HG03521 (cell line): ENCODE data around the gene TNPO2.
A peak's percentile ranks its signal among the peaks of the same experiment; 100 is the strongest.
"Not testable (repeated sequence)": the region's sequence is repeated elsewhere in the genome, so short reads cannot be mapped to it uniquely, and the experiment has no call there.

Experiments used
- ATAC-seq: cut with Tn5 transposase; IDR thresholded peaks from one replicate; pipeline ENCODE4 v1.9.1; 2021; ENCODE audit warnings: mild to moderate bottlenecking, moderate library complexity; ENCODE audit not compliant: unreplicated experiment

TNPO2 gene

DNA sequence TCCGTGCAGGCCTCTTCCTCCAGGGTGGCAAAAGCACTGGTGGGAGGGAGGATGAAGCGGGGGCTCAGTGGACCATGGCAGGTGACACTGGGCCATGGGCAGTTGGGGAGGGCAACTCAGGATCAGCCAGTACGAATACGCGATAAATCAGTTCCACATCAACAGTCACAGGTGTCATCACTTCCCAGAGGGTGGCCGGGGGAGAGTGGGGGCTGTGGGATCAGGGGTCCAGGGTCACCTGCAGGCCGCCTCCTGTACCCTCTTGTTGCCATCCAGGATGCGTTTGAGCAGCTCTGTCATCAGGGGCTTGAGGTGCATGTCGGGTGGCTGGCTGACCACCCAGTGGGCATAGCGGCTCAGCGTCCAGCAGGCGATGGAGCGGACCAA is 17.4 kb downstream of the TNPO2 start:
- ATAC-seq: no peak

DNA sequence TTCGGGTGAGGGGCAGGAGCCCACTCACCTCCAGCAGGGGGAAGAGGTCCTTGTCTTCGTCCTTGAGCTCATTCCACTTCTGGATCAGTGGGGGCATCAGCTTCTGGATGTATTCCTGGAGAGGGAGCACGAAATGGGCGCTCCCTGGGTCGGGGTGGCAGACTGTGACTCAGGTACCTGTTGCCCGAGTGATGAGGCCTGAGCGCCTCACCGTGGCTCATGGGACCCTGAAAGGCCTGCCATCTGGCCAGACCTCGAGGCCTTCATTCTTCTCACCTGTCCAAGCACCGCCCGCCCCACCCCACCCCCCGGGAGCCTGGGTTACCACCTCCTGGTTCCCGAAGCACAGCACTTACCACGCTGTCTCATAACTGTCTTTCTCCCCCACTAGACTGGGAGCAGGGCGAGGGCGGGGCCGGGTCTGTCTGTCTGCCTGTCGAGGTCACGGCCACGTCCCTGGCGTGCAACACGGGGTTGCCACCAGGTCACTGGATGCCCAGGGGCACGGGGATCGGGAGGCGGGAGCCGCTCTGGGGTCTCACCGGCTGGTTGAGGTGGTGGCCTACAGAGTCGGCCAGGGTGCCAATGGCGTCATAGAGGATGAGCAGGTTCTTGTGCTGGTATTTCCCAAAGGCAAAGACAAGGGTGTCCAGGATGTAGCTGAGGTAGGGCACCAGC is 17.9 kb downstream of the TNPO2 start:
- no peak for ATAC-seq

DNA sequence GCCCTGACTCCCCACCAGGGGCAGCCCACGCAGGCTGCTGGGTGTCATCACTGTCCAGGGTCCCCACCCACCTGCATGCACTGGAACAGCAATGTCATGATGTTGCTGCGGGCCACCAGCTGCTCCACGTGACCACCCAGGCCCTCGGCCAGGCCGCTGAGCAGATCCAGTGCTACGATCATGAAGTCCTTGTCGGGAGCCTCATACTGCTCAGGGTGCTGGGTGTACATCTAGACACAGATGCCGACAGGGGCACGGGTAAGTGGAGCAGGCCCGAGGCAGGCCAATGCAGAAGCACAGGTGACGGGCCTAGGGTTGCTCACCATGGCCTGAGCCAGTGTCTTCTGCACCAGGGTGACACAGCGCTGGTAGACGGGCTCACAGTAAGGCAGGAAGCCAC is 18.6 kb downstream of the TNPO2 start:
- ATAC-seq: no peak

DNA sequence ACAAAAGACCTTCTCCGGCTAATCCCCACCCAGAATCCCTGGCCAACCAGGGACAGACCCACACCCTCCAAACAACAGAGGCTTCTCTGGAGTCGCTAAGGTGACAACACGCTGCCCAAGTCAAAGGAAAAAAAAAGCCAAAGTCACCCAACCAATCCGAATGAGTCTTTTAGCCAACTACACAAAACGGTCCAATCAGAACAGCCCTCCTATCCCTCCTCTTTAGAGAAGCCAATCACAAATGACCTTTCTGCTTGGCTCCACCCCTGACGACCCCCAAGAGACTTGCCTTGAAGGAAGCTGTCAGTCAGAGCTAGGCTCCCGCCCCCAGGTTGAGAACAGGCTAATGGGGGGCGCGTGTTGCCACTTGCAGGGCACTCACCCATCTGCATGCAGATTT is 20.7 kb downstream of the TNPO2 start:
- ATAC-seq: no peak

DNA sequence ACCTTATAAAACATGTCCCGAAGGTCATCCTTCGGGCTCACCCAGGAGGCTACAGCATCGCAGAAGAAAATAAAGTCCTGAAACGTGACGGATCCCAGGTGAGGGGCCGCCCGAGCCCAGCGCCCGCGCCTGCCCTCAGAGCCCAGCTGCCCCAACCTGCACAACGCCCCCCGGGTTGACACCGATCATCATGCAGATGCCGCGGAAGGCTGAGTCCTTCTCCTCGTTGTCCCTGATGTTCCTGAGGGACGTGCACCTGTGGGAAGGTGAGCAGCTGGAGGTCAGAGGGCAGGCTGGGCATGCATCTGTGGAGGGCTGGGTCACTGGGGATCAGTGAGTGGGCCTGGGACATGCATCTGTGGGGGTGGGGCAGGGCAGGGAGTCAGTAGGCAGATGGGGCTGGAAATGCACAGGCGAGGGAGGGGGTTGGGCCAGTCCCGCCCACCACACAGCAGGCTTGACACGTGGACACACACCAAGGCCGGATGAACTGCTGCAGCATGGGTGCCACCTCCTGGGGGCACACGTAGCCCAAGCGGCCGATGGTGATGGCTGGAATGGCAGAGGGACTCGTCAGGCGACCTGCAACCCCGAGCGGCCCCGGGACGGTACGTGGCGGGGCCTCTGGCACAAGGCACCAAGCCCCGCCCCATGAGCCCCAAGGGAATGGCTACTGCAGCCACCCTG is 22.0 kb downstream of the TNPO2 start:
- no peak for ATAC-seq

DNA sequence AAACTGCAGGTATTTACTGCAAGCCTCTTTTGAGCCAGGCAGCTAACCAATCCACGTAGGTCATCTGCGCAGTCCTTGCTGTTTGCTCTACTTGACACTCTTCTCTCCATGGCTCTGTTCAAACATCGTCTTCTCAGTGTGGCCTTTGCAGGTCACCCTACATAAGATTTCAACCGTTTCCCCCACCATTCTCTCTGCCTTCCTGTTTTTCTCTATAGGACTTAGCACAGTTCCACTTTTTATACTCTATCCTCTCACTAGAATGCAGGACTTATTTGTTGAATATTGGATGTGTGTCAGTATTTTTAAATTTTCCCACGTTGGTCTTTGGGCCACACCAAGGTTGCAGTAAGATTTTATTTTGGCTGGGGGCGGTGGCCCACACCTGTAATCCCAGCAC is 25.6 kb downstream of the TNPO2 start:
- ATAC-seq: no peak

DNA sequence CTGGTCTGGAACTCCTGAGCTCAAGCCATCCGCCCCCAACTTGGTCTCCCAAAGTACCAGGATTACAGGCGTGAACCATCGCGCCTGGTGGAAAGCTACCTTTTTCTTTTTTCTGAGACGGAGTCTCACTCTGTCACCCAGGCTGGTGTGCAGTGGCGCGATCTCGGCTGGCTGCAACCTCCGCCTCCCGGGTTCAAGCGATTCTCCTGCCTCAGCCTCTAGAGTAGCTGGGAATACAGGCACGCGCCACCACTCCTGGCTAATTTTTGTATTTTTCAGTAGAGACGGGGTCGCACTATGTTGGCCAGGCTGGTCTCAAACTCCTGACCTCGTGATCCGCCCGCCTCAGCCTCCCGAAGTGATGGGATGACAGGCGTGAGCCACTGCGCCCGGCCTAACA is 26.3 kb downstream of the TNPO2 start:
- ATAC-seq: not testable (repeated sequence)

DNA sequence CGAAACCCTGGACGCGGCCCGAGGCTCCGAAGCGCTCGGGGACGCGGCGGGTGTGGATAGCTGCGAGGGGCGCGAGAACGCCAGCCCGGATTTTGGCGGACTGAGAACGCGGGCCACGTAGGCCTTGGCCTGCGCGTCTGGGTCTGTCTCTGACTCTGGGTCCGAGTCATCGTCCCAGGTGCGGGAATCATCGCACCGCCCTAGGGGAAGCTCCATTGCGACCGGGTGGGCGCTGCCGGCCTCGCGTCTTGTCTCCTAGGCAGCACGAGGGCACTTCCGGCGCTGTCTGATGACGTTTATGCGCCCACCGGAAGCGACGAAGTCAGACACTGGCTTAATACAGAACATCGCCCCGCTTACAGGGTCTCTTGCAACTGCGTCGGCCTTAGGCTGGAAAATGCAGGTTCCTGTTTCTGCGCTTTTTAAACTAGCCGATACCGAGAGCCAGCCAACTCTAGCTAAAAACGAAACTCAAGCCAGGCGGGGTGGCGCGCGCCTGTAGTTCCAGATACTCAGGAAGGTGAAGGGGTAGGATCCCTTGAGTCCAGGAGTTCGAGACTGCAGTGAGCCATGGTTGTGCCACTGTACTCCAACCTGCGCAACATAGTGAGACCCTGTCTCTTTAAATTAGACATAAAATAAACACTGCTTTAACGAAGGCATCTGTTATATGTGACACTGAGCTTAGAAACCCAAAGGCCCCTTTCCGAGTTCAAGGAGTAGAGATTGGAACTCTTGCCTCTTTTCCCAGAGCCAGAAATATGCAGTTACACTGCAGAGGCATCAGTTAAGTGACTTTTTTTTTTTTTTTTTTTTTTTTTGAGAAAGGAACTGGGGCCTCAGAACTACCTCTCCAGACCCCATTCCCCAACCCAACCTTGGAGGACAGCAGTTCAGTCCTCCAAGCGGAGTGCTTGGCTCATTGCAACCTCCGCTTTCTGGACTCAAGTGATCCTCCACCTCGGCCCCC is 27.1 kb downstream of the TNPO2 start, which contains the start of gene FBXW9:
FBXW9 (minus strand) TSS at position 266 of the 970 bp plus-strand sequence; CDS start at position 216, 50 bp downstream.
- ATAC-seq: peak; percentile 76

DNA sequence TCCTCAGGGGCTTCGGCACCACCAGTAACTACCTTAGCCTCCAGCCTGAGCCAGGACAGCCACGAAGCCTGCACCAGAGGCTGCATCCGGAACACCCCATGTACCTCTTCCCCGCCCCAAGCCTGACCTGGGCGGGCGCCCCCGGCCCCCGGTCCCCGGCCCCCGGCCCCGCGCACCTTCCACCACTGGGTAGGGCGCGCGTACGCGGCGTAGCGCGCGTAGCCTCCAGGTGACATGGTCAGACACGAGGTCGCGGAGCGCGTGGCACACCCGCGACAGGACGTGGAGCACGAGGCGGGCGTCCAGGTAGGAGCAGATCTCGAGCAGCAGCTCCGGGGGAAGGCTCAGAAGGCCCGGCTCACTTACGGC is 27.8 kb downstream of the TNPO2 start:
- ATAC-seq: peak; percentile 12

DNA sequence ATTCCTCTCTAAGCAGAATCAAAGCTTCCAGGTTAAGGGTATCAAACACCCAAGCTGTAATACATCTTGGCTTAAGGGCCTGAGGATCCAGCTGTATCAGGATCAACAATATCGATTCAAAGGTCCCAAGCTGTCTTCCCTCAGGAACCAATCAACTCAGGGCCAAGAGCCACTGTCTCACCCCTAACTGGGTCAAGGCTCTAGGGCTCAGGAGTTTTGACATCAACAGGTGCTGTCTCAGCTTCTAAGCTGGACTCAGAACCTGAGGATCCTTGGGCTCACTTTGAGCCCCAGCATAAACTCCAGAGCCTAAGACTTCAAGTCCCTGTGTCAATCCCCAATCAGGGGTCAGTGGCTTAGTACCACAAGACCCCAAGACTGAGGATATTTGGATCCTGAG is 28.2 kb downstream of the TNPO2 start:
- no peak for ATAC-seq

DNA sequence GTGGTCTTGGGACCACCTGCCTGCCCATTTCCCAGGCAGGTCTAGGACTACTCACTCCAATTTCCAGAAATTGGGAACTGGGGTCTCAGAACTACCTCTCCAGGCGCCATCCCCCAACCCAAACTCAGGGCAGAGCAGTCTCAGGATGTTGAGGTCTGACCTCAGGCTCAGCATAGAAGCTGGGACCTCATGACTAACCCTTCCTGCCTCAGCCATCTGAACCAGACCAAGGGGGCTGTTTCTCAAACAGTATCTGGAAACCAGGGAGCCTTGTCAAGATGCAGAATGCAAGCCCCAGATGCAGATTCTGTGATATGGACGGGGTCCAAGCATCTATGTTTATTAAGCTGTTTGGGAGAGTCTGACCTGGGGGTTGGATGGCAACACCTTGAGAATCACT is 28.6 kb downstream of the TNPO2 start:
- no peak for ATAC-seq

DNA sequence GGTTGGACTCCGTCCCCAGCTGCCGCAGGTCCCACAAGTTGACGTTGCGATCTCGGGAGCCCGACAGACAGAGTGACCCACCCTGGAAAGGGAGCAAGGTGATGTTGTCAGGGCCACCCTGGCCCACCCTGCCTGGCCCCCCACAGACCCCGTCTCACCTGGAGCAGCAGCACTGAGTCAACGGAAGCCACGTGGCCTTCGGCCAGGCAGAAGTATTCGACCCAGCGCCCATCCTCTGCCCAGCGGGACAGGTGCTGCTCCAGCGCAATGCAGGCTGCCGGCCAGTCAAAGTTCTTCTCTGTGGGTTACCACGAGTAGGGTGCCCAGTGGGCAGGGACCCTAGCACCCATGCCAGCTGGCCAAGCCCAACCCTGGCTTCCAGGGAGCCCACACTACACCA is 29.1 kb downstream of the TNPO2 start:
- ATAC-seq: no peak

DNA sequence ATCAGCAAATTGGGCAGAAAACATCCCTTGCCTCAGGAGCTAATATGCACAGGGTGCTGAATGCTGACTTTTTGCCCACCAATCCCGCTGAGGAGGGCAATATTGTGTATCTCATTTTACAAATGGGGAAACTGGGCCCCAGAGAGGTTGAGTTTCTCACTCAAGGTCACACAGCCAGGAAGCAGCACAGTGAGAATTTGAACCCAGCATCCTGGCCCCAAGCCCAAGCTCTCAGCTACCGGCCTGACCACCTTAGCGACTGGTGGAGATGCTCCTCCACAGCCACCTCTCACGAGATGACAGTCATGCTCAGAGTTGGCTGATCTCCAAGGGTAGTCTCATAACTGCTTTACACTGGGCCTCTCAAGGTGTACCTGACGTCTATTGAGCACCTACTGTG is 30.8 kb downstream of the TNPO2 start:
- no peak for ATAC-seq

DNA sequence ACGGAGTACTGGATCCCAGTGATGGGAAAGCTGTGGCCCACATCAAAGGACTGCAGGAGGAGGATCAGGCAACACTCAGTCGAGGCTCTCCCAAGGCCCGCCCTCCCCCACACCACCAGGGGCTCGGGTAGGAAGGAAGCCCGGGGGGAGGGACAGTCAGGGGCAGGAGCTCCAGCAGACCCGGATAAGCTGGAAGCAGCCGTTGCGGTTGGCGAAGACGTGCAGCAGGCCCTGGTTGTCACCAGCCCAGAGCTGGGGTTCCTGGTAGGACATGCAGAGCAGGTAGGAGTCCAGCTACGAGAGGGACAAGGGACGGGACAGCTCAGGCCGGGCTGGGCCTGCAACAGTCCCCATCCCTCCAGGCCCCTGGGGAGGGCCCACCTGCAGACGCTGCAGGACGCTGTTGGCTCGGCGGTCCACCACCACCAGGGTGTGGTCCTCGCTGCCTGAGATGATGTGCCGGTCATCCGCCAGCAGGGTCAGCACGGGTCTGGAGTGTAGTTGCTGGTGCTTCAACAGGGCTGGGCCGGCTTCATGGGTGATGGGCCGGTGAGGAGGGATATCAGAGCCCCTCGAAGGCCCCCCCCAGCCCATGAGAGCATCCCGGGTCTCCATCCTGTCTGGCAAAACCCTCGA is 34.0 kb downstream of the TNPO2 start:
- no peak for ATAC-seq

DNA sequence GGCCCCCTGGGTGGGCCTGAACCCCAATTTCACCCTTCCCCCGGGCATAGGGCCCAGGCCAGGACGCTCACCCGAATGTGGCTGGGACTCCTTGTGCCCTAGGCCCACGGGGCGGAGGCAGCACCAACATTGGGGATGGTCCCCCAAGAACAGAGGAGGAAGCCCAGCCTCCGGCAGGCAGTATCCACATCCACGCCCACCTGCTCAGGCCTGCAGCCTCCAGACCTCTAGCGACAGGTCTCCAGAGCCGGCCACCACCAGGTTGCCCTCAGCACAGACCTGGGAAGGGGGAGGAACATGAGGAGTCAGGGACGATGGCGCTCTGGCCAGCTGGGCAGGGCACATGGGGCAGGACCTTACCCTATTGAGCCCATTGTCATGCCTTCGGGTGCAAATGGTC is 34.7 kb downstream of the TNPO2 start:
- ATAC-seq: no peak

DNA sequence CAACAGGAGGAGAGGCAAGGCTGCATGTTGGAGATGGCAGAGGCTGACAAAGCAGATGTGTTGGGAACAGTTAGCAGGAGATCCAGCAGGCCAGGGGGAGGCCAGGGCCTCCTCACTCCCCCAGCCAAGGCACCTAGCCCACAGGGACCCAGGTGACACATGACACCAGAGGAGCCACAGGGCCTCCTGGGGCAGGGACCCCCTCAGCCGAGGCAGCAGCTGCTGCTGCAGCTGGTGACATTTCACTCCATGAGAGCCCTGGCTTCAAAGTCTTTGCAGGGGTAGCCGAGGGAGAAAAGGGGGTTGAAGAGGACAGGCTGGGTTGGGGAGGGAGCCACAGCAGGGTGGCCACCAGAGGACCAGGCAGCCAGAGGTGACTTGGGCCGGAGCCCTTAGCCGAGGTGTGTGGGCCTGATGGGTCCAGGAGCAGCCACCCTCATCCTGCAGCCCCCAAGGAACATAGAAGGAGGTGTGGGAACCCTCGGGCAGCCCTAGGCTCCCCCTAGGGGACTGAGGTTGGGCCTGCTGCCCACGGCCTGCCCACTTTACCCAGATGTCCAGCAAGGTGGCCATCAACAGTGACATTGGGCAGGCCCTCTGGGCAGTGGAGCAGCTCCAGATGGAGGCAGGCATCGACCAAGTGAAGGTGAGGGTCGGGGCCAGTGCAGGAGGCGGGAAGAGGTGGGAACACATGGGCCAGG is 36.1 kb downstream of the TNPO2 start, which contains the start of gene GNG14:
GNG14 (plus strand) TSS at position 503 of the 701 bp plus-strand sequence; CDS start at position 554, 51 bp downstream.
- no peak for ATAC-seq

DNA sequence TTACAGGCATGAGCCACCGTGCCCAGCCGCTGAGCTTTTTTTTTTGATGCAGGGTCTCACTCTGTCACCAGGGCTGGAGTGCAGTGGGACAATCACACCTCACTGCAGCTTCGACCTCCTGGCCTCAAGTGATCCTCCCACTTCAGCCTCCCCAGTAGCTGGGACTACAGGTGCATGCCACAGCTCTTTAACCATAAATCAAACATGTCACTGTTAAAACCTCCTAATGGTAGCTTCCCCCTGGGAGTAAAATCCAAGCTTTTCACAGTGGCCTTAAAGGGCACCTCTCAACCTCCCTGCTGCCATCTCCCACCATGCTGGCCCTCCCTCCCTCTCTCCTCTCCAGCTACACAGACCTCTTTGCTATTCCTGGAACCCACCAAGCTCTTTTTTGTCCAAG is 37.9 kb downstream of the TNPO2 start:
- ATAC-seq: no peak

DNA sequence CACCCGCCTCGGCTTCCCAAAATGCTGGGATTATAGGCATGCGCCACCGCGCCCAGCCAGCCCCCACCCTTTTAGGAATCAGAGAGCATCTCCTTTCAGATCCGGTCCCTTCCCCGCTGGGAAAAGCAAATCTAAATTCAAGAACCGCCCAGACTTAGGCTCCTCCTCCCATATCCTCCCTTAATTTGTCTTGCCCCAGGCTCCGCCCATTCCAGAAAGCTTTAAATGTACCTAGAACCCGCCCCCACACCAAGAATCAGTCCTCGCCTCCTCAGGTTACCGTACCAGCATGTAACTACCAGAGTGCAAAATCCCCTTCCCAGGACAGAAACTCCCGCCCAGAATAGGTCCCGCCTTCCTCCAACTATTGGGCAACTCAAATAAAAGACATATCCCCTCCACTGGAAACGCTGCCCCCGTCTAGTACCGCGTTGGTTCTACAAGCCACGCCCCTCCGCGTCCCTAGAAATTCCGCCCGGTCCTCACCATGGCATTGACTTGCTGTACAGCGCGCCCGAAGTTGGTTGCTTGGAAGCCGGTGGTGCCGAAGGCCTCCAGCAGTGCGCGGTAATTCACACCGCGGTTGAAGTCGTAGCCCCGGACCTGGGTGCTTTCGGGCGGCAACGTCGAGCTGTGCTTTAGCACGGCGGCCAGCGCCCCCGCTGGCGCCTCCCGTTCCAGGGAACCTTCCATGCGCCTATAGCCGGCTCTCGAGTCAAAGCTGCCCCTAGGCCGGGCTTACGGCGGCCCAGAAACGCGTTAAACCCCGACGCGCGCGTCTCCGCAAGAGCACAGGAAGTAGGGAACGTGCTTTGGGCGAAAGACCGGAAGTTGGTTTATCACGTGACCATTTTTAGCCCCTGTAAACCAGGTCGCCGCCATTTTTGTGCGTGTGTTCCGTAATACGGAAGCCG is 42.4 kb downstream of the TNPO2 start, which contains the start of gene DHPS:
DHPS (minus strand) TSS at position 807 of the 914 bp plus-strand sequence; CDS start at position 693, 114 bp downstream.
- peak; percentile 63 for ATAC-seq

DNA sequence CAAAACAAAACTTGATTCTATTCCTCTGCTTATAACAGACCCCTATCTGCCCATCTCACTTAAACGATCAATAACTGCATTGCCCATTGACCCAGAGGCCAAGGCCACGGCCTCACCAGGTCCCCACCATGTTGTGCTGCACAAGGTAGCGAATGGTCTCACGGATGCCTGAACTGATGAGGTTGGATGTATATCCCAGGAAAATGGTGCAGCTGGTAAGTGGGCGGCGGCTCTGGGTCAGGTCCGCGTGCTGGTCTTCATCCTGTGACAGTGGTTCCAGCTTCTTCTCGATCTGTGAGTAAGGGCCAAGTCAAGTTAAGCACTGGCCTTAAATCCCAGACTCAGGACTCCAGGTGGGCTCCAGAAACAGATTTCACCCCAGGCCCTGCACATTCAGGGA is 43.7 kb downstream of the TNPO2 start:
- no peak for ATAC-seq
